Measurements from ENCODE around the gene OR6B1. TPM values are rescaled to one million over a fixed set of nuclear protein-coding genes. Genes with fewer than 3 reads are reported as not detected.

OR6B1 gene
- total RNA-seq = not detected in 2 replicates

DNA sequence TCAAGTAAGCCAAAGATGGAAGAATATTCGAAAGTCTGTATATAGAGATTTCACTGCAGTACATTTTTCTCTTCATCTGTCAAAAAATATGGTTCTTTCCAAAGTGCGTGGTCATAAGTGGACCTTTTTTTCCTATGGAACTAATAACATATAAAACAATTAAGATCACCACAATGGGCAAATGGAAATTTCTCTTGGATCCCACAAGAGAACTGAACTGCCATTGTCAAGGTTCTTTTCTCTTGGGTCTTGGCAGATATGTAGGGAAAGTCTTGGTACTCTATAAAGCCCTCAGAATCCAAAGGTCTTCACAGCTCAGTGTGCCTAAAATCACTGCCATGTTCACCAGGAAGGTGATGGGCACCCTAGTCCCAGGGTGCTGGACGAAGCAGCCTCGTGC lies at the start of gene OR6B1:
Gene OR6B1 (plus strand): TSS at position 301 of the 400 bp plus-strand sequence. CDS start 3,677 bp downstream, outside the sequence.

DNA sequence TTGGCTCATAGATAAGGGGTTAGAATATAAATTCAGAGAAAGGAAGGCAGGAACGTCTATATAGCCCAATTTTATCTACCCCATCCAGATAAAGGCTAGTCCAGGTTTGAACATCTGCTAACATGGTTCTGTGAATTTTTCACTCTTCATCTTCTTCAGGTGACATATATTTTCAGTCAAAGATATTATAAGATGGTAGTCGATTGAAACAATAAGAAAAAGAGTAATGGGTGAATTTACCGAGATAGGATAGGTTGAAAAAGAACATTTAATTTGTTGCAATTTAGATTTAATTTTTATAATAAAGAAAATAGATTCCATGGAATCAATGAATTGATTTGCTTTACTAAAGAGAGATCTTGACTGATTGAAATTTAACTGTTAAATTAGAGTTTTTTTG lies 45.6 kb upstream of the OR6B1 start, which contains the start of gene OR2F1:
Gene OR2F1 (plus strand): TSS at position 301 of the 400 bp plus-strand sequence. CDS start 5,127 bp downstream, outside the sequence.

DNA sequence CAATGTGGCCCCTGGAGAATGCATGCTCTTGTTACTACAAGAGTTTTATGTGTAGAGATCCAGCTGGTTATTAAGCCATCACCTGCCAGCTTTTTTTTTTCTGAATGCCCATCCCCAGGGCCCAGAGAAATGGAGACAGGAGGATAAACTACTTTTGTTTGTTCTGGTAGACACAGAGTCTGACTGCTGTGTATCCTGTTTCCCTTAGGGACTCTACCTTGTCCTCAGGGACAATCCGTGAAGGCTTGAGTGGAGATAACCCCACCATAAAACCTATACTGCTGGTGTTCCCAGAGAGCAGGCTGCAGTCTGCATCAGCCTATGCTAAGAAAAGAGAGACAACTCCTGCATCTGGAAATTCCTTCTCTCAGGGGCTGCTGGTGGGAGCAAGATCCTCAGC lies 48.5 kb downstream of the OR6B1 start, which contains the start of gene OR2A5:
Gene OR2A5 (plus strand): TSS at position 301 of the 400 bp plus-strand sequence. CDS start 1,454 bp downstream, outside the sequence.

Other genes with a start within 250 kb of the OR6B1 start
- gene CTAGE6, start 242.6 kb upstream of the OR6B1 start, total RNA-seq = 1.1 and 1.7 TPM in 2 replicates
- gene TCAF1, start 98.1 kb upstream of the OR6B1 start, total RNA-seq = 75.3 and 99.4 TPM in 2 replicates
- not detected in 2 replicates for gene OR2F2, start 65.1 kb upstream of the OR6B1 start, total RNA-seq
- not detected in 2 replicates for gene OR2F1, start 45.5 kb upstream of the OR6B1 start, total RNA-seq
- not detected in 2 replicates for gene OR2A5, start 48.6 kb downstream of the OR6B1 start, total RNA-seq
- gene OR2A25, start 69.5 kb downstream of the OR6B1 start, total RNA-seq = not detected in 2 replicates
- gene OR2A12, start 86.0 kb downstream of the OR6B1 start, total RNA-seq = not detected in 2 replicates
- gene OR2A2, start 109.3 kb downstream of the OR6B1 start, total RNA-seq = not detected in 2 replicates
- not detected in 2 replicates for gene OR2A14, start 122.9 kb downstream of the OR6B1 start, total RNA-seq
- gene CTAGE4, start 183.1 kb downstream of the OR6B1 start, total RNA-seq = 0.36 and 0.91 TPM in 2 replicates
- gene ARHGEF35, start 195.5 kb downstream of the OR6B1 start, total RNA-seq = 0.63 and 1.3 TPM in 2 replicates
- gene OR2A42, start 239.3 kb downstream of the OR6B1 start, total RNA-seq = 0.03 TPM in 1 of 2 replicates, not detected in the other